ENCODE measurements around the gene SDHC.

- TF ChIP-seq CTCF (IDR thresholded peaks at IDR 0.05; ENCODE audit: control extremely low read depth in 1 of 3, insufficient read depth in 1 of 3, low read depth in 1 of 3, low read length in 3 of 3) = no peak
- TF ChIP-seq EZH2 (IDR thresholded peaks at IDR 0.05; ENCODE audit: low read depth, low read length, severe bottlenecking) = no peak
- no peak for TF ChIP-seq POLR2A (IDR thresholded peaks at IDR 0.05; ENCODE audit: control extremely low read depth in 1 of 2, low read depth in 2 of 2, low read length in 2 of 2)
- TF ChIP-seq HDAC2 (IDR thresholded peaks at IDR 0.05; ENCODE audit: borderline replicate concordance in 1 of 2, low read depth in 2 of 2, low read length in 2 of 2) = no peak
- no peak for TF ChIP-seq SUZ12 (IDR thresholded peaks at IDR 0.05; ENCODE audit: low read length)
- no peak for TF ChIP-seq POLR2AphosphoS5 (IDR thresholded peaks at IDR 0.05; ENCODE audit: low read depth, low read length)
- no peak for TF ChIP-seq EP300 (IDR thresholded peaks at IDR 0.05; ENCODE audit: borderline replicate concordance in 1 of 2, low read depth in 2 of 2, low read length in 2 of 2)
- TF ChIP-seq RNF2 (IDR thresholded peaks at IDR 0.05; ENCODE audit: borderline replicate concordance, low read depth, low read length, missing control alignments, poor library complexity, severe bottlenecking) = no peak
- TF ChIP-seq TAF1 (IDR thresholded peaks at IDR 0.05; ENCODE audit: low read depth, low read length) = no peak
- no peak for TF ChIP-seq CHD1 (IDR thresholded peaks at IDR 0.05; ENCODE audit: low read depth, low read length)
These were observed 28.7 kb upstream of the SDHC start for GRCh38 chr1:161285521-161285920.

Measured in H1 (cell line).